ENCODE data around the gene MGAT4C.
A peak's percentile ranks its signal among the peaks of the same experiment; 100 is the strongest.
"Not testable (repeated sequence)": the region's sequence is repeated elsewhere in the genome, so short reads cannot be mapped to it uniquely, and the experiment has no call there.

MGAT4C gene

GRCh38 chr12:86138770-86139169 is 117.4 kb downstream of the MGAT4C start:
- H3K36me3 ChIP-seq (ENCODE audit: control insufficient read depth, insufficient read depth, low read length) = no peaks in the 10 kb centered on the region
- H3K9me3 ChIP-seq (ENCODE audit: control insufficient read depth, low read length) = no peaks in the 10 kb centered on the region
- H3K4me3 ChIP-seq (ENCODE audit: extremely low read depth, insufficient read depth, low read length, poor library complexity, severe bottlenecking) = no peak overlapping the region
- WGBS, 2 experiments (ENCODE audit: insufficient coverage in 2 of 2) = 83% methylated on average over 1 of the region's 2 CpGs; no CpG with 5 or more reads in 1 of the 2 experiments
- no peak overlapping the region for H3K27ac ChIP-seq (ENCODE audit: low read depth, low read length, severe bottlenecking)
- no peaks in the 10 kb centered on the region for H3K4me1 ChIP-seq (ENCODE audit: control insufficient read depth, insufficient read depth, low read length, poor library complexity, severe bottlenecking)

DNA sequence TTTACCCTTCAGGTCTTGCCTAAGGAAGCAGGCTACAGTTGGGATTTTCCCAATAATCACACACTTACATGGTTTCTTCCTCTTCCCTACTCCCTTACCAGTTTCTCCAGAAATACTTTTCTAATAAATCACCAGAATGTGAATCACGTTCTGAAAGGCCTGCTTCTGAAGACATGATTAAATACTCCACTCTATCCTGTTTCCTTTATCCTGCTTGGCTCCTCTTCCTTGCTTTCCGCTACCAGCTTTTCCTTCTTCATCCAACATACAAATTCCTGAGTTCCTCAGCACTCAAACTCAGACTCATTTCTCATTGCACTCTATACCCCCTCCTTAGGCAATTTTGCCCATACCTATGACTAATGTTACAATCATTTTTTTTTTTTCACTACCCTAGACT is 118.3 kb downstream of the MGAT4C start:
- WGBS, 2 experiments (ENCODE audit: insufficient coverage in 2 of 2) = 79 to 80% methylated on average over 2 of the region's 2 CpGs
- Histone ChIP-seq H3K9me3 (ENCODE audit: control insufficient read depth, low read length) (no peaks in the 10 kb centered on the region), H3K4me3 (ENCODE audit: extremely low read depth, insufficient read depth, low read length, poor library complexity, severe bottlenecking) (no peak overlapping the region), H3K27ac (ENCODE audit: low read depth, low read length, severe bottlenecking) (peak overlapping the region; percentile 11), H3K36me3 (ENCODE audit: control insufficient read depth, insufficient read depth, low read length) (no peaks in the 10 kb centered on the region), H3K4me1 (ENCODE audit: control insufficient read depth, insufficient read depth, low read length, poor library complexity, severe bottlenecking) (no peaks in the 10 kb centered on the region)

DNA sequence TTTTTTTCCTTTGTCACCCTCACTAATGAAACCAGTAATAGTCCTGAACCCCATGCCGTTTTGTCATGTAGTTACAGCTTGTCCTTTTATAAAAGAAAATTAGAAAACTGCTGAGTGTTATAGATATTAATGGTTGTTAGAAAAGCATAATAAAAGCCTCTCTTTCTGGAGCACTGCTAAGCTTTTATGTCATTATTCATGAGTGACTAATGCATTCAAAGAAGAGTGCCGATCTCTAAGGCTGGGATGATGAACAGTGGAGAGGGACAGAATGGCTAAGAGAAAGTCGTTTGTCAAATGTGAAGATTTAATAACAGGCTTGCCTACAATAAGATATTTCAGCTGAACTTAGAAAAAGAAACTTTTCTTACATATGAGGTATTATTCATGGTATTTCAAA is 121.6 kb downstream of the MGAT4C start:
- H3K4me3 ChIP-seq (ENCODE audit: extremely low read depth, insufficient read depth, low read length, poor library complexity, severe bottlenecking) = no peak overlapping the region
- no peaks in the 10 kb centered on the region for H3K4me1 ChIP-seq (ENCODE audit: control insufficient read depth, insufficient read depth, low read length, poor library complexity, severe bottlenecking)
- no peaks in the 10 kb centered on the region for H3K36me3 ChIP-seq (ENCODE audit: control insufficient read depth, insufficient read depth, low read length)
- no peak overlapping the region for H3K27ac ChIP-seq (ENCODE audit: low read depth, low read length, severe bottlenecking)
- WGBS, 2 experiments (ENCODE audit: insufficient coverage in 2 of 2) = 63% methylated on average over 1 of the region's 3 CpGs; no CpG with 5 or more reads in 1 of the 2 experiments
- H3K9me3 ChIP-seq (ENCODE audit: control insufficient read depth, low read length) = no peaks in the 10 kb centered on the region

DNA sequence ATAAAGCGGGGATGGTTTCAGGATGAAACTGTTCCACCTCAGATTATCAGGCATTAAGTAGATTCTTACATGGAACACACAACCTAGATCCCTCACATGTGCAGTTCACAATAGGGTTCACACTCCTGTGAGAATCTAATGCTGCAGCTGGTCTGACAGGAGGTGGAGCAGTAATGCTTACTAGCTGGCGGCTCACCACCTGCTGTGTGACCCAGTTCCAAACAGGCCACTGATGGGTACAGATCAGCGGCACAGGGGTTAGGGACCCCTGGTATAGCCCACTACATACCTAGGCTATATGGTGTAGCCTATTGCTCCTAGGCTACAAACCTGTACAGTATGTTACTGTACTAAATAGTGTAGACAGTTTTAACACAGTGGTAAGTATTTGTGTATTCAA is 129.3 kb downstream of the MGAT4C start:
- H3K4me3 ChIP-seq (ENCODE audit: extremely low read depth, insufficient read depth, low read length, poor library complexity, severe bottlenecking); H3K27ac ChIP-seq (ENCODE audit: low read depth, low read length, severe bottlenecking): not testable (repeated sequence)
- 86% methylated on average over 1 to 2 of the region's 3 CpGs for WGBS, 2 experiments (ENCODE audit: insufficient coverage in 2 of 2)

DNA sequence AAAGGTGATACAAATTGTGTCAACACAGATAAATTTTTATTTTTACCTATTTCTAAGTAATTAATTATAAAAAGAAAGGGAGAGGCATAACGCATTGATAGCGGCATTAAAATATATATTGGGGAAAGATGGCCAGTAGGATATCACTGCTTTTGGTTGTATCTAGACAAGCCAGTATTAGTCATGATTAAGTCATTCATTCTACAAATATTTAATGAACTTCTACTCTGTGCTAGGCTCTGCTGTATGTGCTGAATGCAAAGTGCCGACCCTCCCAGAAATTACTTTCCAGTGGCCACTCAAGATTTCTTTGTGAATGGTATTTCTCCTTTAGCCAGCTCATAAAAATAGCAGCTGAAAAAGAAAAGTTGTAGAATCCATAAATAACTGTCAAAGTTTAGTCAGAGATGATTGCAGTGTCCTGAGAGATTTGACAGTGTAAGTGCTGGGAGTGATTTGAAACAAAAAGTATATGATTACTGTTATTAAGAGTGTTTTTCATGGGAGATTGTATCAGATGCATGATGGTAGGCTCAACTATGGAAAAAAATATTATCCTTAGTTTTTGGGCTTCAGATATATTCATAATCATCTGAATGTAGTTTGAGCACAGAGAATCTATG is 133.2 kb downstream of the MGAT4C start:
- Histone ChIP-seq H3K4me1 (ENCODE audit: control insufficient read depth, insufficient read depth, low read length, poor library complexity, severe bottlenecking) (no peaks in the 10 kb centered on the region), H3K9me3 (ENCODE audit: control insufficient read depth, low read length) (no peaks in the 10 kb centered on the region), H3K4me3 (ENCODE audit: extremely low read depth, insufficient read depth, low read length, poor library complexity, severe bottlenecking) (no peak overlapping the region), H3K27ac (ENCODE audit: low read depth, low read length, severe bottlenecking) (no peak overlapping the region), H3K36me3 (ENCODE audit: control insufficient read depth, insufficient read depth, low read length) (no peaks in the 10 kb centered on the region)
- 80% methylated on average over 1 of the region's 3 CpGs; no CpG with 5 or more reads in 1 of the 2 experiments for WGBS, 2 experiments (ENCODE audit: insufficient coverage in 2 of 2)

More for the DNA sequence above, 129.3 kb downstream of the MGAT4C start:
- not testable (repeated sequence) for H3K9me3 ChIP-seq (ENCODE audit: control insufficient read depth, low read length); H3K36me3 ChIP-seq (ENCODE audit: control insufficient read depth, insufficient read depth, low read length); H3K4me1 ChIP-seq (ENCODE audit: control insufficient read depth, insufficient read depth, low read length, poor library complexity, severe bottlenecking)

DNA sequence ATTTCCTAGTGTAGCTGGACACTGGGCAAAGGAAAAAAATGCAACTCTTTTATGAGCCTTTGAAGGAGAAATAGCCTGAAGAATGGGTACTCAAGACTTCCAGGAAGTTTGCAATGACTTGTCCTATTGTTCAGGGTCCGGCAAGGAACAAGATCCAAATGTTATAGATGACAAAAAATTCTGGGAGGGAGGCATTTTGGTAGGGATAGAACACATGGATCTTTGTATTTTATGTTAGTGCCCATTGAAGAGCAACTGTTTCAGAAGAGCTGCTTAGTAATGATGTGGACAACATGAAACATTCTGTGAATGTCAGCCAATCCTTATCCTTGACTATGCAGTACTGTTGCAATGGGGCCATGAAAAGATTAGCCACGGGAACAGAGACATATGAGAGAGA is 138.0 kb downstream of the MGAT4C start:
- Histone ChIP-seq H3K9me3 (ENCODE audit: control insufficient read depth, low read length) (no peaks in the 10 kb centered on the region), H3K27ac (ENCODE audit: low read depth, low read length, severe bottlenecking) (no peak overlapping the region), H3K36me3 (ENCODE audit: control insufficient read depth, insufficient read depth, low read length) (no peaks in the 10 kb centered on the region), H3K4me1 (ENCODE audit: control insufficient read depth, insufficient read depth, low read length, poor library complexity, severe bottlenecking) (no peaks in the 10 kb centered on the region), H3K4me3 (ENCODE audit: extremely low read depth, insufficient read depth, low read length, poor library complexity, severe bottlenecking) (no peak overlapping the region)
- WGBS, 2 experiments (ENCODE audit: insufficient coverage in 2 of 2) = 95 to 96% methylated on average over 2 of the region's 2 CpGs

GRCh38 chr12:86117711-86118110 is 138.5 kb downstream of the MGAT4C start:
- Histone ChIP-seq H3K4me3 (ENCODE audit: extremely low read depth, insufficient read depth, low read length, poor library complexity, severe bottlenecking) (no peak overlapping the region), H3K4me1 (ENCODE audit: control insufficient read depth, insufficient read depth, low read length, poor library complexity, severe bottlenecking) (no peaks in the 10 kb centered on the region), H3K36me3 (ENCODE audit: control insufficient read depth, insufficient read depth, low read length) (no peaks in the 10 kb centered on the region), H3K9me3 (ENCODE audit: control insufficient read depth, low read length) (no peaks in the 10 kb centered on the region), H3K27ac (ENCODE audit: low read depth, low read length, severe bottlenecking) (no peak overlapping the region)
- WGBS, 2 experiments (ENCODE audit: insufficient coverage in 2 of 2) = no CpG with 5 or more reads among the region's 1 CpG

DNA sequence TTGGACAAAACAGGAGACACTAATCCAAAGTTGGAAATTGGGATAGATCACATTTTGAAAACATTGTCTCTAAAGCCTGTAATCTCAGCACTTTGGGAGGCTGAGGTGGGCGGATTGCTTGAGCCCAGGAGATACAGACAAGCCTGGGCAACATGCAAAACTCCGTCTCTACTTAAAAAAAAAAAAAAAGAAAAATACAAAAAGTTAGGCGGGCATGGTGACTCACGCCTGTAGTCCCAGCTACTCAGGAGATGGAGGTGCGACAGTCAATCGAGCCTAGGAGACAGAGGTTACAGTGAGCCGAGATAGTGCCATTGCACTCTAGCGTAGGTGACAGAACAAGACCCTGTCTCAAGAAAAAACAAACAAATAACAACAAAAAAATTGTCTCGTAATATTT is 152.1 kb downstream of the MGAT4C start:
- H3K4me3 ChIP-seq (ENCODE audit: extremely low read depth, insufficient read depth, low read length, poor library complexity, severe bottlenecking) = no peak overlapping the region
- no peak overlapping the region for H3K27ac ChIP-seq (ENCODE audit: low read depth, low read length, severe bottlenecking)
- H3K36me3 ChIP-seq (ENCODE audit: control insufficient read depth, insufficient read depth, low read length) = no peaks in the 10 kb centered on the region
- no peaks in the 10 kb centered on the region for H3K4me1 ChIP-seq (ENCODE audit: control insufficient read depth, insufficient read depth, low read length, poor library complexity, severe bottlenecking)
- 77 to 78% methylated on average over 4 to 6 of the region's 9 CpGs for WGBS, 2 experiments (ENCODE audit: insufficient coverage in 2 of 2)
- H3K9me3 ChIP-seq (ENCODE audit: control insufficient read depth, low read length) = no peaks in the 10 kb centered on the region

- Histone ChIP-seq H3K4me1 (ENCODE audit: control insufficient read depth, insufficient read depth, low read length, poor library complexity, severe bottlenecking) (no peaks in the 10 kb centered on the region), H3K27ac (ENCODE audit: low read depth, low read length, severe bottlenecking) (no peak overlapping the region), H3K4me3 (ENCODE audit: extremely low read depth, insufficient read depth, low read length, poor library complexity, severe bottlenecking) (no peak overlapping the region), H3K9me3 (ENCODE audit: control insufficient read depth, low read length) (no peaks in the 10 kb centered on the region), H3K36me3 (ENCODE audit: control insufficient read depth, insufficient read depth, low read length) (no peaks in the 10 kb centered on the region)
Observed at GRCh38 chr12:86097161-86097560, 159.0 kb downstream of the MGAT4C start.

DNA sequence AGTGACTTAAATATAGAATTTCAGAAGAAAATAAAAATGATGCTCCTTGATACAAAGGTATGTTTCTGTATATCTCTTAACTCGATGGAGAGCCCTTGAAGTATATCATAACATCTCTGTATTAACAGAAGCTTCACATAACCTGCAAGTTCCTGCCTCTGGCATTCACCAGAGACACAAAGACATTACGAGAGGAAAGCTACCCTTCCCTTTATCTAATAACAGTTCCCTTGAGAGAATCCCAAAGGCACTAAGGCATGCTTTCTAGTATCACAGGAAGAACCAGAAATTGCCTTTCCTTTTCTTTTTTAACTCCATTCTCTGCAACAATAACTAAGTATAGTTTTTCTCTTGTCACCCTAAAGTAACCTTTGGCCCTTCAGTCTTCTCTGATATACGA is 164.5 kb downstream of the MGAT4C start:
- no peaks in the 10 kb centered on the region for H3K4me1 ChIP-seq (ENCODE audit: control insufficient read depth, insufficient read depth, low read length, poor library complexity, severe bottlenecking)
- no peaks in the 10 kb centered on the region for H3K36me3 ChIP-seq (ENCODE audit: control insufficient read depth, insufficient read depth, low read length)
- WGBS, 2 experiments (ENCODE audit: insufficient coverage in 2 of 2) = 50 to 55% methylated on average over 1 to 2 of the region's 3 CpGs
- H3K27ac ChIP-seq (ENCODE audit: low read depth, low read length, severe bottlenecking) = no peak overlapping the region
- no peaks in the 10 kb centered on the region for H3K9me3 ChIP-seq (ENCODE audit: control insufficient read depth, low read length)
- H3K4me3 ChIP-seq (ENCODE audit: extremely low read depth, insufficient read depth, low read length, poor library complexity, severe bottlenecking) = no peak overlapping the region

DNA sequence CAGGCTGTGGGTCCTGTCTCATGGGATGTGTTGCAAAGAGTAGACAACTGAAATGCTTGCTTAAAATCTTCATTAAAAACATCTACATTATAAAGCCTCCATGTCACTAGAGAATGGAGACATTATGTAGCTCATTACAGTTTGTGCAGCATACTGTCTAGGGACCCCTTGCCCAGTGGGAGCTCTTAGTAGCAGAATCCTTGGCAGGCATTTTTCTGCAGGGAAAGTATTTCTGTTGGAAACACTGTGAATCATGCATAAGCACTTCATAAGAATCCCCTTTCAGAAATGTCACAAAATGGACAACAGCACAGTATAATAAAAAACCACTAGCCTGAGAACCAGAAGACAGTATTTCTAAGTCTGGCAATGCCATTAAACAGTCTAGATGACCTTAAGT is 174.3 kb downstream of the MGAT4C start:
- Histone ChIP-seq H3K4me1 (ENCODE audit: control insufficient read depth, insufficient read depth, low read length, poor library complexity, severe bottlenecking) (no peaks in the 10 kb centered on the region), H3K27ac (ENCODE audit: low read depth, low read length, severe bottlenecking) (no peak overlapping the region), H3K4me3 (ENCODE audit: extremely low read depth, insufficient read depth, low read length, poor library complexity, severe bottlenecking) (no peak overlapping the region), H3K9me3 (ENCODE audit: control insufficient read depth, low read length) (no peaks in the 10 kb centered on the region), H3K36me3 (ENCODE audit: control insufficient read depth, insufficient read depth, low read length) (no peaks in the 10 kb centered on the region)

All from mesodermal cell (in vitro differentiated cells).